NCI-H774 (cell line): Measurements from ENCODE around the gene VANGL1.

Source experiments
- DNase-seq: peaks from one replicate; lab custom pipeline; 2025; lab: John Stamatoyannopoulos, UW

The VANGL1 gene

DNA sequence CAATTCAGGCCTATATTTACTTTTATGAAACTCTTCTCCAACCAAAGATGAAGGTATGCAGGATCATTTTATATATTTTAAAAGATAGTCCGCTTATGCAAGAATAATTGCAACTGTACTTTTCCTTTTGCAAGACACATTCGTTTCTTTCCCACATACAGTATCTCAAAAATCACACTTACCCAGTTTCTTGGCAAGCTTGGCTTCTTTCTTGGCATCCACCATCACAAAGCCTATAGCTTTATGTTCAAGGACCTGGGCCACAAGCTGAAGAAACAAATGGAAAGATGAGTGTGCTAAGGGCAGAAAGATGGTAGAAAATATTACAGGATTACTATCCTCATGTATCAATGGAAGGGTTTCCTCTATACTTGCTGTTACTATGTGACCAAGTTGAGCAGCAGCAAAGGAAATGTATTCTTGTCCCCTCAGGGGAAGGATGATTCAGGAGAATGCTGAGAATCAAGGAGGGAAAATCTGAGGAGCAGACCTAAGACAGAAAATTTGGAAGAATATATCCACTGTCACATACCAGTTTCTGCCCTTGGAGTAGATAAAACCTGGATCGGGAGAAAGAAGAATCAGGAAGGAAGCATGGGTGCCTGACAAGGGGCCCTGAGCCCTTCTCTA is 103.0 kb downstream of the VANGL1 start:
- DNase-seq: no peak

DNA sequence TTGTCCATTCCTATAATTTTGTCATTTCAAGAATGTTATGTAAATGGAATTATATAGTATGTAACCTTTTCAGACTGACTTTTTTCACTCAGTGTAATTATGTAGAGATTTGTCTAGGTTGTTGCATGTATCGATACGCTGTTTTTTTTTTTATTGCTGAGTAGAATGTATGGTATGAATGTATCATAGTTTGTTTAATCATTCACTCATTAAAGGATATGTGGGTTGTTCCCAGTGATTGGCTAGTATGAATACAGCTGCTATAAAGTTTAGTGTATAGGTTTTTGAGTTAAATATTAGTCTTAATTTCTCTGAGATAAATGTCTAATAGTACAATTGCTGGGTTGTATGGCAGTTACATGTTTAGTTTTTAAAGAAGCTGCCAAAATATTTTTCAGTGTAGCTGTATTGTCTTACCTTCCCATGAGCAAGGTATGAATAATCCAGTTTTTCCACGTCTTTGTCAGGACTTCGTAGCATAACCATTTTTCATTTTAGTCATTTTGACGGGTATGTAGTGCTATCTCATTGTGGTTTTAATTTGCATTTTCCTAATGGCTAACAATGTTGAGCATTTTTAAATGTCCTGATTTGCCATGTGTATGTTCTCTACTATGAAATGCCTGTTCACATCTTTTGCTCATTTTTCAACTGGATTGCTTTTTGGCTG is 104.4 kb downstream of the VANGL1 start:
- no peak for DNase-seq
